GM12878 (cell line): ENCODE measurements around the gene IL17RB. TPM values are rescaled to one million over a fixed set of nuclear protein-coding genes. Genes with fewer than 3 reads are reported as not detected.

Experiments
- ASH2L ChIP-seq: fragments of 300-600, 200-600 bp; sonication (generic); IDR thresholded peaks from 2 replicates; pipeline ENCODE4 v1.6.1; 2017; ENCODE audit warnings: low read depth, mild to moderate bottlenecking, borderline replicate concordance
- FOS ChIP-seq: IDR thresholded peaks from 3 replicates; pipeline ENCODE4 v1.6.1; 2011; ENCODE audit warnings: borderline replicate concordance; ENCODE audit not compliant: insufficient read length; ENCODE audit errors: extremely low read depth
- IKZF1 ChIP-seq: fragments of 450-650 bp; conservative IDR thresholded peaks from 2 replicates; pipeline ENCODE4 v1.6.1; 2017; ENCODE audit warnings: antibody characterized with exemption, mild to moderate bottlenecking
- NFYA ChIP-seq: IDR thresholded peaks from 2 replicates; pipeline ENCODE4 v1.6.1; 2011; ENCODE audit warnings: low read depth, mild to moderate bottlenecking, low read length, improper control_type of control experiment, borderline replicate concordance
- ZBED1 ChIP-seq: IDR thresholded peaks from 2 replicates; pipeline ENCODE4 v1.6.1; 2016; ENCODE audit warnings: borderline replicate concordance
- ZNF207 ChIP-seq: fragments of 450-650 bp; IDR thresholded peaks from 2 replicates; pipeline ENCODE4 v1.6.1; 2014; ENCODE audit warnings: antibody characterized with exemption, mild to moderate bottlenecking, borderline replicate concordance
- polyA plus RNA-seq, 11 experiments: library from polyadenylated mRNA; depleted of rRNA in 4 of 11; unstranded in 6 of 11; stranded (reverse) in 5 of 11; fragments of >200 nt; fragmentation: Nextera tagmentation in 4 of 11; fragmentation: Illumina TruSeq in 1 of 11; extraction: Ambion mirVana in 4 of 11; extraction: Trizol in 1 of 11; gene quantifications; 1 replicate in 1 of 11; 2 replicates in 10 of 11; pipeline versions ENCODE4 v1.2.1 to v1.2.3, GENCODE V29; 2011 to 2016; ENCODE audit warnings: inconsistent platforms in 2 of 11, missing spikeins in 2 of 11, low read depth in 1 of 11
- total RNA-seq, 4 experiments: library from RNA; depleted of rRNA in 3 of 4; stranded (reverse); fragments of >200 nt in 3 of 4; fragmentation: Illumina TruSeq in 1 of 4; extraction: Trizol in 1 of 4; gene quantifications; 2 replicates each; pipeline versions ENCODE4 v1.2.1 to v1.2.3, GENCODE V29; 2013 to 2021
- TF ChIP-seq, protein P1 (sequence below): IDR thresholded peaks from 2 replicates; pipeline ENCODE4 v1.6.1; 2012; ENCODE audit warnings: improper control_type of control experiment, low read depth, low read length; ENCODE audit not compliant: insufficient replicate concordance

IL17RB gene
- total and polyA plus RNA-seq, 10 of the 15 experiments (the other 5 are each of a cell fraction or from before 2014, with no cell fraction given), result 1.9 to 17.2 (median 2.9) TPM

DNA sequence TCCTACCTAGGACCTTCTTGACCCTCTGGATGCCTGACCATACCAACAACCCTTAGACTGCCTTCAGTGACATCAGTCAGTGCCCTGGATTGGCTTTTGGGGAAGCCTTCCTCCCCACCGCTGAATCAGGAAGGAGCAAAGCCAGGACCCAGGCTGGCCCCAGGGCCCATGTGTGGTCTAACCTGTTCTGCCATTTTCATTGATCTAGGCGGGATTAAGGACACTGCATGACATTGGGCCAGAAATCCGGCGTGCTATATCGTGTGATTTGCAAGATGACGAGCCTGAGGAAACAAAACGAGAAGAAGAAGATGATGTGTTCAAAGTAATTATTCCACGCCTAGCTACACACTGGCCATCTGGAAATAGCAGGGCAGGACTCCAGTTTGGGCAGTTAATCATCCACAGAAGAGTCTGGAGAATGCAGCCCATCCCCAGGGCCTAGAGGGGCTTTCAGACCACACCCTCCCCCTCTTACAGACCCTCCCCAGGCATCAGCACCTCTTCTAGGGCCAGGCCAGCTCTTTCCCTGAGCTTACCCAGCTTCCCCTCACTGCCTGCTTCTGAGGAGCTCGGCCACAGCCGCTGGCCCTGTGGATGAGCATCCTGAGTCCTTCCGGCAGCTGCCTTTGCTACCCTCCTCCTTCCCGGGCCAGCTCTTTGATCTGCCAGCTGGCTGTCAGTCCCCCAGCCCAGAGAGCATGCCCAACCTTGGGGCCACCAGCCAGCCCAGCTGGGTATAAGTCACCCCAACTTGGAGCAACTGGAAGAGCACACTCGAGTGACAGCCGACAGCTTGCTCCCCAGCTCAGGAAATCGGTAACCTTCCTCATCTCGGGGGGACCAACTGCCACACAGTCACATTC is 46.1 kb upstream of the IL17RB start (continued):
- TF ChIP-seq, protein P1, sequence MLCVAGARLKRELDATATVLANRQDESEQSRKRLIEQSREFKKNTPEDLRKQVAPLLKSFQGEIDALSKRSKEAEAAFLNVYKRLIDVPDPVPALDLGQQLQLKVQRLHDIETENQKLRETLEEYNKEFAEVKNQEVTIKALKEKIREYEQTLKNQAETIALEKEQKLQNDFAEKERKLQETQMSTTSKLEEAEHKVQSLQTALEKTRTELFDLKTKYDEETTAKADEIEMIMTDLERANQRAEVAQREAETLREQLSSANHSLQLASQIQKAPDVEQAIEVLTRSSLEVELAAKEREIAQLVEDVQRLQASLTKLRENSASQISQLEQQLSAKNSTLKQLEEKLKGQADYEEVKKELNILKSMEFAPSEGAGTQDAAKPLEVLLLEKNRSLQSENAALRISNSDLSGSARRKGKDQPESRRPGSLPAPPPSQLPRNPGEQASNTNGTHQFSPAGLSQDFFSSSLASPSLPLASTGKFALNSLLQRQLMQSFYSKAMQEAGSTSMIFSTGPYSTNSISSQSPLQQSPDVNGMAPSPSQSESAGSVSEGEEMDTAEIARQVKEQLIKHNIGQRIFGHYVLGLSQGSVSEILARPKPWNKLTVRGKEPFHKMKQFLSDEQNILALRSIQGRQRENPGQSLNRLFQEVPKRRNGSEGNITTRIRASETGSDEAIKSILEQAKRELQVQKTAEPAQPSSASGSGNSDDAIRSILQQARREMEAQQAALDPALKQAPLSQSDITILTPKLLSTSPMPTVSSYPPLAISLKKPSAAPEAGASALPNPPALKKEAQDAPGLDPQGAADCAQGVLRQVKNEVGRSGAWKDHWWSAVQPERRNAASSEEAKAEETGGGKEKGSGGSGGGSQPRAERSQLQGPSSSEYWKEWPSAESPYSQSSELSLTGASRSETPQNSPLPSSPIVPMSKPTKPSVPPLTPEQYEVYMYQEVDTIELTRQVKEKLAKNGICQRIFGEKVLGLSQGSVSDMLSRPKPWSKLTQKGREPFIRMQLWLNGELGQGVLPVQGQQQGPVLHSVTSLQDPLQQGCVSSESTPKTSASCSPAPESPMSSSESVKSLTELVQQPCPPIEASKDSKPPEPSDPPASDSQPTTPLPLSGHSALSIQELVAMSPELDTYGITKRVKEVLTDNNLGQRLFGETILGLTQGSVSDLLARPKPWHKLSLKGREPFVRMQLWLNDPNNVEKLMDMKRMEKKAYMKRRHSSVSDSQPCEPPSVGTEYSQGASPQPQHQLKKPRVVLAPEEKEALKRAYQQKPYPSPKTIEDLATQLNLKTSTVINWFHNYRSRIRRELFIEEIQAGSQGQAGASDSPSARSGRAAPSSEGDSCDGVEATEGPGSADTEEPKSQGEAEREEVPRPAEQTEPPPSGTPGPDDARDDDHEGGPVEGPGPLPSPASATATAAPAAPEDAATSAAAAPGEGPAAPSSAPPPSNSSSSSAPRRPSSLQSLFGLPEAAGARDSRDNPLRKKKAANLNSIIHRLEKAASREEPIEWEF, result no peak
- no peak for TF ChIP-seq IKZF1
- TF ChIP-seq ZNF207, result no peak
- no peak for TF ChIP-seq FOS
- TF ChIP-seq ZBED1, result no peak
- TF ChIP-seq NFYA, result no peak
- TF ChIP-seq ASH2L, result no peak
- TF ChIP-seq, all 136 proteins: peak for 0
